NB4 (cell line): ENCODE measurements around the gene IRAK4.
"Not testable (repeated sequence)": the region's sequence is repeated elsewhere in the genome, so short reads cannot be mapped to it uniquely, and the experiment has no call there.

ENCODE experiments used
- DNase-seq: peaks from one replicate; pipeline ENCODE4 v3.0.0; 2010; ENCODE audit warnings: low read depth
- H3K4me3 ChIP-seq: one replicate; pipeline ENCODE4 v1.5.1; 2011; ENCODE audit warnings: mild to moderate bottlenecking, low read depth, low read length, moderate library complexity
- MYC ChIP-seq: IDR thresholded peaks from 2 replicates; pipeline ENCODE4 v1.6.1; 2011; ENCODE audit warnings: low read depth, low read length
- POLR2A ChIP-seq: IDR thresholded peaks from 2 replicates; pipeline ENCODE4 v1.6.1; 2011; ENCODE audit warnings: mild to moderate bottlenecking; ENCODE audit not compliant: insufficient read length; ENCODE audit errors: extremely low read depth
- TF ChIP-seq, protein P1 (sequence below): IDR thresholded peaks from one replicate; pipeline ENCODE4 v1.5.1; 2012; ENCODE audit warnings: low read depth, low read length
- TF ChIP-seq, protein P2 (sequence below): IDR thresholded peaks from 2 replicates; pipeline ENCODE4 v1.6.1; 2011; ENCODE audit warnings: low read depth, low read length

The IRAK4 gene

DNA sequence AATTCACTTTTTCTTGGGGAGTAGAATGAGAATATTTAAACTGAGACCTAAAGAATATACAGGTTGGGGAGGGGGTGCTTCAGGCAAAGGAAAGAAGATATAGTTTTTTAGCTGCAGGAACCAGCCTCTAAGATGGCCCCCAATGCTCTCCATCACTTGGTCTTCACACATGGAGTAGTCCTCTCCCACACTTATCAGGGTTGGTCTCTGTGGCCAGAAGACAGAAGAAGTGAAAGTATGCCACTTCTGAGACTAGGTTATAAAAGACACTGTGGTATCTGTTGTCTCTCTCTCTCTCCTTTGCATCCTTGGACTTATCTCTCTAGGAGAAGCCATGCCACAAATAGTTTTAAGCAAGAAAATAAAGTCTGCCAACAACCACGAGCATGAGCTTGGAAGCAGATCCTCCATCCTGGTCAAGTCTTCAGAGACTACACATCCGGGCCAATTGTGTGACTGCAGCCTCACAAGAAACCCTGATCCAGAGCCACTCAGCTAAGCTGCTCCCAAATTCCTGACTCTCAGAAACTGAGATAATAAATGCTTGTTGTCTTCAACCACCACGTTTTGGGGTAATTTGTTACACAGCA lies 18.1 kb upstream of the IRAK4 start:
- H3K4me3 ChIP-seq, result no peak overlapping the region
- no peak for DNase-seq
- TF ChIP-seq, protein P1, sequence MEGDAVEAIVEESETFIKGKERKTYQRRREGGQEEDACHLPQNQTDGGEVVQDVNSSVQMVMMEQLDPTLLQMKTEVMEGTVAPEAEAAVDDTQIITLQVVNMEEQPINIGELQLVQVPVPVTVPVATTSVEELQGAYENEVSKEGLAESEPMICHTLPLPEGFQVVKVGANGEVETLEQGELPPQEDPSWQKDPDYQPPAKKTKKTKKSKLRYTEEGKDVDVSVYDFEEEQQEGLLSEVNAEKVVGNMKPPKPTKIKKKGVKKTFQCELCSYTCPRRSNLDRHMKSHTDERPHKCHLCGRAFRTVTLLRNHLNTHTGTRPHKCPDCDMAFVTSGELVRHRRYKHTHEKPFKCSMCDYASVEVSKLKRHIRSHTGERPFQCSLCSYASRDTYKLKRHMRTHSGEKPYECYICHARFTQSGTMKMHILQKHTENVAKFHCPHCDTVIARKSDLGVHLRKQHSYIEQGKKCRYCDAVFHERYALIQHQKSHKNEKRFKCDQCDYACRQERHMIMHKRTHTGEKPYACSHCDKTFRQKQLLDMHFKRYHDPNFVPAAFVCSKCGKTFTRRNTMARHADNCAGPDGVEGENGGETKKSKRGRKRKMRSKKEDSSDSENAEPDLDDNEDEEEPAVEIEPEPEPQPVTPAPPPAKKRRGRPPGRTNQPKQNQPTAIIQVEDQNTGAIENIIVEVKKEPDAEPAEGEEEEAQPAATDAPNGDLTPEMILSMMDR, result no peak
- no peak for TF ChIP-seq POLR2A

DNA sequence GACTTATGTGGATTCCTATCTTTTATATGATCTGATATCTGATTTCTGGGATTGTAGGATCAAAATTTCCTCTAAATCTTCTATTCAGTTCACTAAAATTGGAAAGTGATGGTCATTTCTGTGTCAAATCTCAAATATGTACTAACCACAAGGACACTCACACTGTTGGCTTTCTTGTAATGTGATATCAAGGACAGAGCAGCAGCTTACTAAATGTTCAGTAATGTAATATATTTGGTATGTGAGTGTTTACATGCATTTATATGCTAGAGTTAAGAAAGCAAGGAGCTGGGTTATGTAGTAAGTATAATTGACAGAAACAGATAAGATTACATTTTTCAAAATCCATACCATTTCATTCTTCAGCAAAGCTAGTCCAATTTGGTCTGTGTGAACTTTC lies 16.6 kb upstream of the IRAK4 start:
- no peak overlapping the region for H3K4me3 ChIP-seq
- TF ChIP-seq, protein P2, sequence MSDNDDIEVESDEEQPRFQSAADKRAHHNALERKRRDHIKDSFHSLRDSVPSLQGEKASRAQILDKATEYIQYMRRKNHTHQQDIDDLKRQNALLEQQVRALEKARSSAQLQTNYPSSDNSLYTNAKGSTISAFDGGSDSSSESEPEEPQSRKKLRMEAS, result no peak
- no peak for TF ChIP-seq POLR2A
- no peak for TF ChIP-seq MYC
- TF ChIP-seq, protein P1, result no peak
- no peak for DNase-seq

DNA sequence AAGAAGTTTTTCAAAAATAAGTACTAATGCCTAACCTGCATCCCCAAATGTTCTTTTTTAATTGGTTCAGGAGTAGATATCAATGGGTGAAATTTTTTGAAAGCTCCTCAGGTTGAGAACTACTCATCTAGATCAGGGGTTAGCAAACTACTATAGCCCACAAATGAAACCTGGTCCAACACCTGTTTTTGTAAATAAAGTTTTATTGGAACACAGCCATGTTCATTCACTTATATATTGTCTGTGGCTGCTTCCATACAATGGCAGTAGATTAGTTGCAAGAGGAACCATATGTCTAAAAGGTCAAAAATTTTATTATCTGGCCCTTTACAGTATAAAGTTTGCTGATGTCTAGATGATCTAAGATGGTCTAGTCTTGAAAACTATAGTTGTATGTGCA lies 13.9 kb upstream of the IRAK4 start:
- TF ChIP-seq, protein P2, result no peak
- TF ChIP-seq MYC (no peak), POLR2A (no peak)
- TF ChIP-seq, protein P1, result no peak
- no peak for DNase-seq
- H3K4me3 ChIP-seq, result no peak overlapping the region

DNA sequence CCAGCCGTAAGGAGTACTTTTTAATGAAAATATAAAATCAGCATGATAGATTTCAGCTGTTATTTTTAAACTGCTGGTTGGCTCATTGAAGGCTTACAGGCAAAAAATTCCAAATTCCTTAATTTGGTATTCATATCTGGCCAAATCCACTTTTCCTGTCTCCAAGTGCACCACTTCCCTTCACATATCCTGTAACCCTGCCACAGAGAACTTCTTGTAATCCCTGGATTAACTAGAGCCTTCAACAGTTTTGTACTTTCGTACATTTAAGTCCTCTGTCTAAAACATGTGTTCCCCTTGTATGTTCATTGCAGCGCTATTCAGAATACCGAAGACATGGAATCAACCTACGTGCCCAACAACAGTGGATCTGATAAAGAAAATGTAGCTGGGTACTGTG lies 9.7 kb upstream of the IRAK4 start:
- no peak for DNase-seq
- H3K4me3 ChIP-seq, result no peak overlapping the region
- TF ChIP-seq, protein P1, result no peak
- TF ChIP-seq POLR2A, result no peak
- no peak for TF ChIP-seq MYC
- TF ChIP-seq, protein P2, result no peak

DNA sequence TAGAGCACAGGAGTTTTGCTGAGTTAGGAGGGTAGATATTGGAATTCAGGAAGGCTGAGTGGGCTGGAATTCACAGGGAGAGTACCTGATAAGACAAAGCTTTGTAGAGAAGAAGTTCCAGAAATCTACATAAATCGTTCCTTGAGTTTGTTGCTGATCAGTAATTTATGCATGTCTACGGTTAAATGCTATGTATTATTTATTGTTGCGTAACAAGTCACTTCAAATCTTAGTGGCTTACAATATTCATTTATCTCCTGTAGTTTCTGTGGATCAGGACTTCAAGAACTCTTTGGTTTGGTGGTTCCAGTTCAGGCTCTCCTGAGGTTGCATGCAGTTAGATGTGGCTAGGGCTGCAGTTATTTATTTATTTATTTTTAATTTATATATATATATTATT lies 7.9 kb upstream of the IRAK4 start:
- no peak for DNase-seq
- TF ChIP-seq MYC (no peak), POLR2A (no peak)
- TF ChIP-seq, protein P1, result no peak
- TF ChIP-seq, protein P2, result no peak
- H3K4me3 ChIP-seq, result no peak overlapping the region

DNA sequence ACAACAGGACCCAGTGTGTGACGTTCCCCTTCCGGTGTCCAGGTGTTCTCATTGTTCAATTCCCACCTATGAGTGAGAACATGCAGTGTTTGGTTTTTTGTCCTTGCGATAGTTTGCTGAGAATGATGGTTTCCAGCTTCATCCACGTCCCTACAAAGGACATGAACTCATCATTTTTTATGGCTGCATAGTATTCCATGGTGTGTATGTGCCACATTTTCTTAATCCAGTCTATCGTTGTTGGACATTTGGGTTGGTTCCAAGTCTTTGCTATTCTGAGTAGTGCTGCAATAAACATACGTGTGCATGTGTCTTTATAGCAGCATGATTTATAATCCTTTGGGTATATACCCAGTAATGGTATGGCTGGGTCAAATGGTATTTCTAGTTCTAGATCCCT lies 7.4 kb upstream of the IRAK4 start:
- not testable (repeated sequence) for H3K4me3 ChIP-seq, DNase-seq
